ENCODE measurements around the gene NOL3.

Gene NOL3

GRCh38 chr16:67181346-67181745 is 11.0 kb downstream of the NOL3 start:
- ATAC-seq (ENCODE audit: low read depth): no peak

GRCh38 chr16:67182288-67182687 is 11.9 kb downstream of the NOL3 start:
- peaks cover 5% of the 10 kb centered on the region for H3K4me1 ChIP-seq (ENCODE audit: insufficient read depth, poor library complexity, severe bottlenecking)
- no peaks in the 10 kb centered on the region for H3K27me3 ChIP-seq (ENCODE audit: insufficient read depth, poor library complexity, severe bottlenecking)
- no peaks in the 10 kb centered on the region for H3K36me3 ChIP-seq (ENCODE audit: low read depth)
- TF ChIP-seq CTCF (IDR thresholded peaks at IDR 0.05; ENCODE audit: poor library complexity, severe bottlenecking): no peak
- peak overlapping the region; percentile 66 for H3K27ac ChIP-seq (ENCODE audit: poor library complexity, severe bottlenecking)
- ATAC-seq (ENCODE audit: low read depth) (no peak), DNase-seq (ENCODE audit: low spot score) (no peak)
- no peaks in the 10 kb centered on the region for H3K9me3 ChIP-seq (ENCODE audit: severe bottlenecking)
- H3K4me3 ChIP-seq (ENCODE audit: severe bottlenecking): no peak overlapping the region

More at GRCh38 chr16:67181346-67181745, 11.0 kb downstream of the NOL3 start:
- DNase-seq (ENCODE audit: low spot score): no peak
- Histone ChIP-seq H3K4me3 (ENCODE audit: severe bottlenecking) (no peak overlapping the region), H3K27ac (ENCODE audit: poor library complexity, severe bottlenecking) (peak overlapping the region; percentile 66), H3K36me3 (ENCODE audit: low read depth) (no peaks in the 10 kb centered on the region), H3K27me3 (ENCODE audit: insufficient read depth, poor library complexity, severe bottlenecking) (no peaks in the 10 kb centered on the region), H3K4me1 (ENCODE audit: insufficient read depth, poor library complexity, severe bottlenecking) (peaks cover 5% of the 10 kb centered on the region), H3K9me3 (ENCODE audit: severe bottlenecking) (no peaks in the 10 kb centered on the region)
- TF ChIP-seq CTCF (IDR thresholded peaks at IDR 0.05; ENCODE audit: poor library complexity, severe bottlenecking): no peak

DNA sequence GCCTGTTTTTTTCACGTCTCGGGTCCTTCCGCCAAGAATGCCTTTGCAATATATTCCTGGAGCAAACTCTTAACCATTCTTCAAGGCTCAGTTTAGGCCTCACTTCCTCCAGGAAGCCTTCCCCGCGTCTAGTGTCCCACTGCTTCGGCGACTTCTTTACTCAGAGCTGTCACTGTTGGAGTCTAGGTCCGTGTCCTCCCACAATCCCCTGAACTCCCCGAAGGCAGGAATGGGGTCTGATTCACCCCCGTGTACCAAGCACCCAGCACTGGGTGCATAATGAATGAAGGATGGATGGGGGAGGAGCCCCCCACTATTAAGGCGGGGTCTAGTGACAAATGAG is 12.9 kb downstream of the NOL3 start:
- H3K4me3 ChIP-seq (ENCODE audit: severe bottlenecking): peak overlapping the region; percentile 89
- peak overlapping the region; percentile 66 for H3K27ac ChIP-seq (ENCODE audit: poor library complexity, severe bottlenecking)
- no peaks in the 10 kb centered on the region for H3K9me3 ChIP-seq (ENCODE audit: severe bottlenecking)
- no peaks in the 10 kb centered on the region for H3K36me3 ChIP-seq (ENCODE audit: low read depth)
- no peaks in the 10 kb centered on the region for H3K27me3 ChIP-seq (ENCODE audit: insufficient read depth, poor library complexity, severe bottlenecking)
- no peak for TF ChIP-seq CTCF (IDR thresholded peaks at IDR 0.05; ENCODE audit: poor library complexity, severe bottlenecking)
- H3K4me1 ChIP-seq (ENCODE audit: insufficient read depth, poor library complexity, severe bottlenecking): peaks cover 5% of the 10 kb centered on the region
- no peak for DNase-seq (ENCODE audit: low spot score)
- ATAC-seq (ENCODE audit: low read depth): no peak

DNA sequence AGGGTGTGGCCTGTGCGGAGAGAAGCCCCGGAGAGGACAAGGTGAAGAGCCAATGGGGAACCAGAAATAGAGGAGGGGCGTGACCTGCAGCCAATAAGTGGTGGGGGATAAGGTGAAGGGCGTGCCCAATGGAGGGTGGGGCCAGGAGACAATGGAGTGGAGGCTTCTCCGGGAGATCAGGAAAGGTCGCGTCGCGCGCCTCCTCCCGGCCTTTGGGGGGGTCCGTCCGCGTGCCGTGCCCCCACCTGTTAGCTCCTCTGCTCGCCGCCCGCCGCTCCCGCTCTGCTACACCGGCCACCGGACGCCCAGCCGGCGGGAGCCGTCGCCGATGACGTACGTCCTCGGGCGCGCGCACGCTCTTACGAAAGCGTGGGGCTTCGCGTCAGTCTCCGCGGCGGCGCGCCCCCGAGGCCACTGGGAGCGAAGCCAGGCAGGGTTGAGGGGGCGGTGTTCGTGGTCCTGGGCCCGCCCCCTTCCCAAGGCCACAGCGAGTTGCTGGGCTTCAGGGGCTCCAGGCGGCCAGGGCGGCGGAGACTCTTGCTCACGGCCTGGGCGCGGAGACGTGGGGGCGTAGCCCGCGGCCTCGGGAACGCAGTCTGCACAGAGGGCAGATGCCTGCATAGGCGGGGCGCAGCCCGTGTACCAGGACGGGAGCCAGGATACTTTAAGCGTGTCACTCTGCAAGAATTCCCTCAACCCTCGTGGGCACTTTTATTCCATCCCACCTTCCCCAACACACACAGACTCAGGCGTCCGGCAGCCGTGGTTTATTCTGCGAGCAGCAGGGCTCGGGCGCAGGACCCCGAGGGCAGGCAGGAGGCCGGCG is 13.5 kb downstream of the NOL3 start, which contains the start of gene MATCAP1:
TSS of gene MATCAP1 (minus strand) at position 337 of the 826 bp plus-strand sequence. CDS start 3,353 bp downstream, outside the sequence.
- ATAC-seq (ENCODE audit: low read depth): peak; percentile 79

More for the DNA sequence above, 13.5 kb downstream of the NOL3 start, which contains the start of gene MATCAP1:
- H3K9me3 ChIP-seq (ENCODE audit: severe bottlenecking): no peaks in the 10 kb centered on the region
- H3K27ac ChIP-seq (ENCODE audit: poor library complexity, severe bottlenecking): peak within 1 kb of the TSS; percentile 66
- no peaks in the 10 kb centered on the region for H3K36me3 ChIP-seq (ENCODE audit: low read depth)
- H3K4me3 ChIP-seq (ENCODE audit: severe bottlenecking): peak within 1 kb of the TSS; percentile 89
- peak; percentile 98 for DNase-seq (ENCODE audit: low spot score)
- H3K27me3 ChIP-seq (ENCODE audit: insufficient read depth, poor library complexity, severe bottlenecking): no peaks in the 10 kb centered on the region
- TF ChIP-seq CTCF (IDR thresholded peaks at IDR 0.05; ENCODE audit: poor library complexity, severe bottlenecking): no peak
- H3K4me1 ChIP-seq (ENCODE audit: insufficient read depth, poor library complexity, severe bottlenecking): peaks cover 5% of the 10 kb centered on the region

Measured in RWPE2 (cell line).